GM19463 (cell line): ENCODE data around the gene SLC24A4.

ENCODE experiments used
- ATAC-seq: cut with Tn5 transposase; IDR thresholded peaks from one replicate; pipeline ENCODE4 v1.9.1; 2021; ENCODE audit warnings: mild to moderate bottlenecking, moderate library complexity; ENCODE audit not compliant: unreplicated experiment

The SLC24A4 gene, protein sequence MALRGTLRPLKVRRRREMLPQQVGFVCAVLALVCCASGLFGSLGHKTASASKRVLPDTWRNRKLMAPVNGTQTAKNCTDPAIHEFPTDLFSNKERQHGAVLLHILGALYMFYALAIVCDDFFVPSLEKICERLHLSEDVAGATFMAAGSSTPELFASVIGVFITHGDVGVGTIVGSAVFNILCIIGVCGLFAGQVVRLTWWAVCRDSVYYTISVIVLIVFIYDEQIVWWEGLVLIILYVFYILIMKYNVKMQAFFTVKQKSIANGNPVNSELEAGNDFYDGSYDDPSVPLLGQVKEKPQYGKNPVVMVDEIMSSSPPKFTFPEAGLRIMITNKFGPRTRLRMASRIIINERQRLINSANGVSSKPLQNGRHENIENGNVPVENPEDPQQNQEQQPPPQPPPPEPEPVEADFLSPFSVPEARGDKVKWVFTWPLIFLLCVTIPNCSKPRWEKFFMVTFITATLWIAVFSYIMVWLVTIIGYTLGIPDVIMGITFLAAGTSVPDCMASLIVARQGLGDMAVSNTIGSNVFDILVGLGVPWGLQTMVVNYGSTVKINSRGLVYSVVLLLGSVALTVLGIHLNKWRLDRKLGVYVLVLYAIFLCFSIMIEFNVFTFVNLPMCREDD

DNA sequence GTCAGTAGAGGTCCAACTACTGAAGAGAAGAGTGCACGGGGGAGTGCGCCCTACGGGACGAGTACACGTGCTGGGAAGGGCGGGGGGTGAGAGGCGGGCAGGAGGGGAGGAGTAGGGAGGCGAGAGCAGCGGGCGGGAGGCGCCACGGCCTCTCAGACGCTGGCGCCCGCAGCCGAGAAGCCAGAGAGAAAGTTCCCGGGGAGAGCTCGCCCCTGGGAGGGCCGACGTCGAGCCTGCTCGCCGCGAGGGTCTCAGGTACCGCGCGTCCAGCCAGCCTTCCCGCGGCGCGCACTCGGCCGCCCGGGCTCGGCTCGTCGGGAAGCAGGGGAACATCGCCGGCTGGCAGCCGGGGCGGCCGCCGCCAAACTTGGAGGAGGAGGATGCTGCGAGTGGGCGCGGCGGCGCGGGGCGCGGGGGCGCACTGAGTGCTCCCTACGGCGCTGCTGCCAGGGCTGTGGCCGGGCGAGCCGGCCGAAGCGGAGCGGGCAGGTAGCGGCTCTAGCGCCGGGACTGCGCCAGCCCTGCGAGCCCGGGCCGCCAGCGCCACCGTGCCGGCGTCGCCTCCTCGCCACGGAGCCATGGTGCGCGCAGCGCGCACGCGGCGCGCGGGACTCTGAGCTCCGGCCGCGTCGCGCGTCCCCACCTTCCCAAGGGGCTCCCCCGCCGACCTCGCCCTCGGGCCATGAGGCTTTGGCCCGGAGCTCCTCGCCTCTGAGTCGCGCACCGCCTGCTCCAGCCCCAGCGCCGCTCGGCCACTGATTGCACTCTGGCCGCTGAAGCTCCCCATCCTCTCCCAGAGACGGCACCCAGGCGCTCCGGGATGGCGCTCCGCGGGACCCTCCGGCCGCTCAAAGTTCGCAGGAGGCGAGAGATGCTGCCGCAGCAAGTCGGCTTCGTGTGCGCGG lies at the start of gene SLC24A4:
SLC24A4 (plus strand) TSS at position 155 of the 905 bp plus-strand sequence; CDS start at position 821, 666 bp downstream.
- ATAC-seq, result no peak

DNA sequence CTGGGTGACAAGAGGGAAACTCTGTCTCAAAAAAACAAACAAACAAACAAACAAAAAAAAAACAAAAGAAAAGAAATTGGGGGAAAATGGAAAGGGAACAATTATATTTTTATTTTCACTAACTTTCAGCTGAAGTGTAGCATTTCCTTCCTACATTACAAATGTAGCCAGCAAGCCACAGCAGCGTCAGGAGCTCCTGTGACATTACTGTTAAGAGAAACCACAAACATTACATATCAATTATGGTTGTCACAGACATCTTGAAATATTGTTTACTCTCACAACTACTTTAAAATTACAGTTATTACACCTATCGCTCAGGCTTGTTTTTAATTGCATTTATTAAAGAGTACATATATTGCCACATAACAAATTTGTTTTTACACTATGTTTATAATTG lies 49.8 kb upstream of the SLC24A4 start:
- no peak for ATAC-seq

DNA sequence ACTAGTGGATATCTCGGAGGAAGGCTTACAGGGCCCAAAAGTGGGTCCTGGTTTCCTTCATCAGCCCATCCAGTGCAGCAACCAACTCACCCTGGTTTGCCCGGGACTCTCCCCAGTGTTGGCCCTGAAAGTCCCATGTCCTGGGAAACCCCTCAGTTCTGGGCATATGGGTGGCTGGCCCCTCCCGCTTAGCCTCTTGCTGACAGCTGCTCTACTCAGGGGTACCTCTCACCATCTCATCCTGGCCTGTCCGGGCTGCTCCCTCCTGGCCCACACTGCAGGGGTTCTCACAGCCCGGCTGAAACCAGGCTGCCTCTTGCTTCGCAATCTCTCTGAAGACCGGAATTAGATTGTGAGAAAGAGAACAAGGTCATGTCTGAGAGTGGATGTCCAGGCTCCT lies 48.9 kb upstream of the SLC24A4 start:
- ATAC-seq, result no peak

DNA sequence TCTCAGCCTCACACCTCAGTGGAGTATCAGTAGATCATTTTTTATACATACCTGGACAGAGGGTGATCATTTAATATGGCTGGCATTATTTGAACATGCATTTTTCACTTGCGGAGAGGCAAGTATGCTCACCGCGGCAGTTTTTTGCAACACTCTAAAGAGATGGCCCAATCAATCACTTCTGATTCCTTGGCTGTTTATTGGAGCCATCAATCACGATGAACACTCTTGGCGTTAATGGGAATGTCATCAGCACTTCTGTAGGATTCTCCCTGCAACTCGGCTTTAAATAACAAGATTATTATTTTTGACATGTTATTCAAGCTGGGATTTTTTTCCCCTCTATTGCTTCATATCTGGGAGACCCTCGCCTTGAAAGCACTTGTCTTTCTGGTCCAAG lies 46.9 kb upstream of the SLC24A4 start:
- no peak for ATAC-seq

DNA sequence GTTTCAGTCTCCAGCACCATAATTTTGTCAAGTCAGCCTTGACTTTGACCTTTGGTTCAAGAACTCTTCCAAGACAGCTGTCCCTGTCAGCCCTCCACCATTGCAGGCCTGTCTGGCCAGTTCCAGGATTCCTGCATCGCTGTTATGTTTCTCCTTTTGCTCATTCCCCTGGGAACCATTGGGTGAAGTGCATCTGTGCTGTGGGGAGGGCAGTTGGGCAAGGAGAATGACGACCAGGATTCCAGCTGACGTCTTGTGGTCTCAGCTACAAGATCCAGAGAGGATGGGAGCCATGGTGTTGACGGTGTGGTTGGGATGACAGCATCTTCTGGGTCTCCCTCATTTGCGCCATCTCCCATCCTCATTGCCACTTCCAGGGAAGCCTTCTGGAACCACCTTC lies 45.9 kb upstream of the SLC24A4 start:
- ATAC-seq, result no peak

DNA sequence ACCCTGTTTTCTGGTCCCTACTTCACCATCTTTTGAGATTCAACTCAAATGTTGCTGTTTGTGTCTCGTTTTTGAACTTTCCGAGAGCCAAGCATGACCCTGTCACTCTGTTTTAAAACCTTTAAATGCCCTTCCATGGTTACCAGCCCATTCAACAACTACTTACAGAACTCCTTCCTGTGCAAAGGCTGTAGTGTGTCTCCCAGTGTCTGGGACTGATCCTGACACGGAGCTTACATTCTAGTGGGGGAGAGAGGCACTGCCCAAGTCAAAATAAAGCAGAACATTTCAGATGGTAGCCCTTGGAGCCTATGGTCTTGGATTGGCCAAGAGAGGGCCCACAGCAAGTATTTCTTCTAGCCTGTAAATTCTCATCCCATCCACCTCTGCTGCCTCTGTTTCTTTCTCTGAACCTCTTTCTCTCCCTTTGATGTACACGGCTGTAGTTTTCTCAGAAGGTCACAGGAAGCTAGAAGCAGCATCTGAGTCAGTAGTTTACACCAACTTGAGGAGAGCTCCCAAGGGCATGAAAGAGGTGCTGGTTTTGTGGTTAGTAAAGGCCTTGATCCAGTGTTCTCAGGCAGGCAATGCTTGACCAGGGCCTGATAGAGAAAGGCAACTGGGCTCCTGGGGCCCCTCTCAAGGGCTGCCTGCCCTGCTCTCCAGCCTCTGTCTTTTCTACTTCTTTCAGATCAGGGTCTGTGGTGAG lies 42.3 kb upstream of the SLC24A4 start:
- ATAC-seq, result no peak

DNA sequence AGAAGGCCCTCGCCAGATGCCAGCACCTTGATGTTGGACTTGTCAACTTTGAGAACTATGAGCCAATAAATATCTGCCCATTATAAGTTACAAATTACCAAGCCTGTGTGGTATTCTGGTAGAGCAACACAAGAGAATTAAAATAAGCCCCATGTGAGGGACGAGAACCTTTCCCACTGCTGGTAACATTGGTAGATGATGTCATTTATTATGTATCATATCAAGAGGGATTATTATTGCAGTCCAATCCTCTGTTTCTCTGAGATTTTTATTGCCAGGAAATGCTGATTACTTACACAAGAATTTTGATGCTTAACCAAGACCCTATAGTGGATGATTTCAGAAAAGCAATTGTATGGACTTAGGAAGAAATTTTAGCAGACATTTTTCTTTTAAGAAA lies 40.3 kb upstream of the SLC24A4 start:
- ATAC-seq, result no peak

DNA sequence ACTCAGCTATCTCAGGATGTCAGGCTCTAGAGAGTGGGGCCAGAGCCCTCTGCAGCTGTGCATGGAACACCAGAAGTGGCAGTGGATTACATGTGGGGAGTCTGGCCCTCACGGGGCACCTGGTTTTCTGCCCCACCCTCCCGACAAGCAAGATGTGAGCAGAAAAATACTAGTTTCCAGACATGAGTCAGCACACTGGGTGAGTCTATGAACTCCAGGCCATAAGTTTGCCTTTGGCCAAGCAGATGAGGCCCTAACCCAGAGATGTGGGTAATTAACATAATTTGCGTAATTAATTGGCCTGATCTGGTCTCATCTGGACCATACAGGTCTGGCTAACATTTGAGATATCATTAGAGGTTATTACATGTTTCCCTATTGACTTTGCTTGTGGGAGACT lies 37.7 kb upstream of the SLC24A4 start:
- ATAC-seq, result no peak

DNA sequence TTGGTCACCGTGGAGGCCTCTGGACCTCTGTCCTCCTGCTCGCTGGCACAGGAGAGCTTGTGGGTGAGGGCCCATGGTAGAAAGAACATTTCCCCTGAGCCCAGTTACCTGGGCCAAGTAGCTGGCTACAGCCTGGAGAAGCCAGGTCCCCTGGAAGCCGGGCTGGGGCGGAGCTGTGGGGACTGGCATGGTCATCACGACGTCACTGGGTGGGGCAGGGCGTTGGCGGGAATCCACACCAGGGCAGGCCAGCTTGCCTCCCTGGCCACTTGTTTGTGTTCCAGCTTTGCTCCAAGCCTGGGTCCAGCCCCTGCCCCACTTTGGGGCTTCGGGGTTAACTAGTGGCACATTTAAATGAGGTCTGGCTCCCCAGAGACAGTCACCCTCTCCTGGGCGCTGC lies 35.0 kb upstream of the SLC24A4 start:
- ATAC-seq, result no peak

DNA sequence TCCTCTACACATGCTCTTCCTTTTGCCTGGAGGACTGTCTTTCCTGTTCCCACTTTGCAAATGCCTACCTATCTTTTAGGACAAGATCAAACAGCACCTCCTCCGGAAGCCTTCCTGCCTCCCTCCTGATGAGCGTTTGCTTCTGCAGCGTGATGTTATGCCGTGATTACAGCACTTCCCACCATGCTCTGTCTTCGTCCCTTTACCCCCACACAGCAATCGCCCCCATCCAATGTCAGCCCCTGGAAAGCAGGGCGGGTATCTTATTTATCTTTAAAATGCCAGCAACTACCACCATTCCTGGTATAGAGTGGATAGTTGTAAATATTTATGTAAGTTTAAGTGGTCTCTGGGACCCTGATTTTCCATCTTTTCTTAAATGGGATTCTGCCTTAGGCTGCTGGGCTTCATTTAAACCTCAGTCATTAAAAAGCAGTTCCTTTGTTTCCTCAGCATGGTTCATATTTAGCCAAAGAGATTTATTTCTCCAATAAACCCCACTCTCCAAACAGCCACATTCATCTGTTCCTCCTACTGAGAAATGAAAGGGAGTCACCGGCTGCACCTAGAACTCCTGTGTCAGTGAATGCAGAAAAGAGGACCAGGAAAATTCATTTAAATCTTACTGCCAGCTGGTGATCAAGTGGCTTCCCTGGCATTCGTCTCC lies 33.8 kb upstream of the SLC24A4 start:
- no peak for ATAC-seq

DNA sequence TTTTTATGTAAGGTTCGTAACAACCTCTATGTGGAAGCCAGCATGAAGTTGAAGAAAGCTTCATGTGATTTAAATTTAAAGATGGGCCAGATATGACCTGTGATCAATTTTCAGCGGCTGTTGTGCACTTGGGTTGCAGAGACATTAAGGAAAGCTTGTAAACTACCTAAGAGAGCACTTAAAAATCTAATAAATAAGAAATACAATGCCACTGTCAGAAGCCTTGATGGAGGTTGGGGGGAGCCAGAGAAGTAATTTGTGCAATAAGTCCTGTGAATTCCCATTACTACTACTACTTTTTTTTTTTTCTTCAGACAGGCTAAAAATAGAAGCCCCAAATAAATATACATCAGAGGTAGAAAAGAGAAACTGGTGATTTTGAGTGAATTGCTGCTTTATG lies 30.3 kb upstream of the SLC24A4 start:
- no peak for ATAC-seq

DNA sequence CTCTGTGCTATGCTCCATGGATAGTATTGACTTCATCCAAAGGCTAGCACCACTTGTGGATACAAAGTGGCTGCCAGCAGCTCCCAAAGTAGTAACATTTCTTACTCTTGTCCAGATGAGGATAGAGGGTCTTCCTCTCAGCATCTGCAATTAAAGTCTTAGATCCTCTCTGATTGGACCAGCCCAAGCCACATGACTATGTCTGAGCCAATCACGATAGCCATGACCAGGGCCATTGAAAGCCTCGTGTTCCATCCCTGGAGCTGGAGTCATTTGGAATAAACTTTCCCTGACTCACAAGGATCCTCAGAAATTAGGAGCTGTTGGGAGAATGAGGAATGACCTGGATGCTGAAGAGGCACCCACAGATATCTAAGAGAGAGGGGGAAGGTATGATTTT lies 28.5 kb upstream of the SLC24A4 start:
- ATAC-seq, result no peak

DNA sequence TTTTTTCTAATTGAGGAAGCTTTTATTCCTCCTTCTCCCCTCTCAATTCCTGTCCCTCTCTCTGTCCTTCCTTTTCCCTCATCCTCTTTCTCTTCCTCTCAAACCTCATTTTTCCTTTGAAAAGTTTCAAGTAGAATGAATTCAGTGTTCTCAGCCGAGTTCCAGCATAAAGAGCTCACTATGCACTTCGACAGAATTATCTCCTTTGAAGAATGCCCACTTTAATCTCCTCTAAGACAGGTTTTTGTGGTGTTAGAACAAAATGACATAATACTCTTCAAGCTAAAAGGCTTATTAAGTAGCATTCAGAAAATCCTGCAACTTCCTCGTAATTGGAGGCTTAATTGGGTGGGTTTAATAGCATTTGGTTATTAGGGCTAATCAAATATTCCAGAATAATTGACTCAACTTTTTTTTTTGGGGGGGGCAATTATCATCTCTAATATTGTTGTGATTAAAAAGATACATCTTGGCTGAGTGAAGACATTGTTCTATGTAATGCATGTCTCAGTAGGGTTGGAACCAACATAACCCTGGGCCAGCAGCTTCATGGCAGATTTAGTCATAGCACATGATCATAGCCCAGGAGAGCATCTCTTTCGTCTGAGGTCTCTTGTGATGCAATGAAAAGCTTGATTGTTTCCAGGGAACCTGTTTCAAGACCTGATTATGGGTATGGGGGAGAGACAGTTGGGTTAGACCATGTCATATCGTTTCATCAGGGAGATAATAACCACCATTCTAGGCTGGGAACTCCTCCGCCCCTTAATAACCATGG lies 25.0 kb upstream of the SLC24A4 start:
- no peak for ATAC-seq

DNA sequence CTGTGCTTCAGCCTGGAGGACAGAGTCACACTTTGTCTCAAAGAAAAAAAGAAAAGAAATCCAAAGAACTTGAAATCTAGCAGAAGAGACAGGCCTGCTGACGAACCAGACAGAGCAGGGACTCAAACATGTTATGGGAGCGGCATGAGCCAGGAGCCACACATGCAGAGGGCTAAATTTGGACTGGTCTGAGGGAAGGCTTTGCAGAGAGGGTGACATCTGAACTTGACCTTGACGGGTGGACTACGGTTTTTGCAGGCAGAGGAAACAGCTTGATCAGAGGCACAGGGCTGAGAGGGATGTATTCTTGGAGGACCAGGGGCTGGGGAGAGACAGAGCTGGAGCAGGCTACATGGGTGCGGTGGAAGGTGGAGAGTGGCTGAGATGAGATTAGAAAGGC lies 20.5 kb upstream of the SLC24A4 start:
- no peak for ATAC-seq

DNA sequence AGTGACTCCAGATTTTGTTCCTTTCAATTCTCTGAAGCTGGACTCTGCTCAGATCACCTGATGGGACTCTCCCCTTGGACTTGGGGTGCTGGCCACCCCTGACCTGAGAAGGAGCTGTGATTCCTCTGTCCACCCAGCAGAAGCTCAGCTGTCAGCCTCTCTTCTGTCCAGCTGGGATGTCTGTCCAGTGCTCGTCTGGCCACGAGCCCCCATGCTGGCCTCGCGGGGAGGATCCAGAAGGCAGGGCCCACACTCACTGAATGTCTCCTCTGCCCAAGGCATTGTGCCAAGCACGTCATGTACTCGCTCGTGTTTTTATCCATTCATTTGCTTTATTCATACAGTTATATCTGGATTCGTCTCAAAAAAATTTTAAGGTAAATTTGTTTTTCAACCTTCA lies 14.2 kb upstream of the SLC24A4 start:
- ATAC-seq, result no peak

DNA sequence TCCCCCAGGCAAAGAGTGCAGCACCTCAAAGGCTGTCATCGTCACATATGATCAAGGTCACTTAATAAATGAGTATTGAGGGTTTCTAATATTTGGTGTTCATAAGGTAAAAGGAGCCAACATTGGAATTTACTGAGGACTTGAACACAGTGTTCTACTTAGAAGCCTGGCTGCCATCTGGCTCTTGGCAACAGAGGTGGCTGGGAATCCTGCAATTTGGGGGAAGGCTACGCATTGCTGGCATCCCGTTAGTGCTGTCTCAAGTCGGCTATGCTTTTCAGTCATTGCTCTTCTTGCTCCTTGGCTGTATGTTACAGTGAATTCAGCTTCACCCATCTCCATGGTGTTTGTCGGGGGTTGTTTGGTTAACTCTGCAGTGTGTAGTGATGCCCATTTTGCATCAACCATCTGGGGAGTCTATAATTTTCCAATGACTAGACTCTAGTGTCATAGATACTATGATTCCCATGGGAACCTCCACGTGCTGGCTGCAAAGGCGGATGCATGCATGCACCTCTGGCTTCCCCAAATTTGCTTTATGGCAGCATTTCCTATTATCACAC lies 12.9 kb upstream of the SLC24A4 start:
- ATAC-seq, result no peak

DNA sequence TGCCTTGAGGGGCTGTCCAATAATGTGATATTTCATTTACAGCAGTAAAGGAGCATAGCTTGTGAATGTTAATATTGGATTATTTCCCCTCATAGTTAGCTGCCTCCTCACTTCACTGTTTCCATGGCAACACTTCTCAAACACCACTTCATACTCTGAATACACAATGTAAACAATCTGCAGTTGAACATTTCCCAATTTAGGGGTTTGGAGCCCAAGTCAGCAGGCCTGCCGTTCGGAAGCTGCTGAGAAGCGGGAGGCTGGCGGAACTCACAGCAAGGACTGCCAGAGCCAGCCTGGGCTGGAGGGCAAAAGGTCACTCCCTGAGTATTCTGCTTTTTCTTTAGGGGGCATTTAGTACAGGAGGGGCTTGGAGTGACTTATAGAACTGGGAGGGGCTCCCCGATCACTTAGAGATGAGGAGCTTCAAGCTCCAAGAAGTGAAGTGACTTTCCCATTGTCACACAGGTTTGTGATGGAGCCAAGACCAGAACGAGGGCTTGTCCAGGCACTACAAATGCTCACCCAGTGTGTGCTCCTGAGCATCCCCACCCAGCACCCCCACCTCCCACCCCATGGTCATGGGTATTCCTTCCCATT lies 12.1 kb upstream of the SLC24A4 start:
- no peak for ATAC-seq

DNA sequence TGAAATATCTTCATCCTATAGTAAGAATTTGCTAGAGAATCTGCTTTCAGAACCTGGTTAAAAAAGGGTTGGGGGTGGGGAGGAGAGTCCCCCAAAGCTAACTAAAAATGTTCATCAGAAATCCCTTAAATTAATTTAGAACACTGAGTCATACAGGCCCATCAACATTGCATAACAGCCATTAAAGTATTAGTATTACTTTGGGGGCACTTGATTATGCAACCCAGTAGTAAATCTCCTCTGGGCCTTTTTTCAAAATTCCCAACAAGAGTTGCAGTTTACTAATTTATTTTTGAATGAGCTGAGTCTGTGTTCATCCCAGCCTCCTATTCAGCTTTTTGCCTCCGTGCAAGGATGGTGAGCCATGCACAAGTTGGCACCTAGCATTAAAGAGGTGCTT lies 8.8 kb upstream of the SLC24A4 start:
- no peak for ATAC-seq
